Skin of body (tissue), 2 donors: ENCODE data around the gene C20orf96. TPM values are rescaled to one million over a fixed set of nuclear protein-coding genes. Genes with fewer than 3 reads are reported as not detected.
"Not testable (repeated sequence)": the region's sequence is repeated elsewhere in the genome, so short reads cannot be mapped to it uniquely, and the experiment has no call there.

Source experiments
- DNase-seq: peaks from one replicate; lab custom pipeline; 2025; lab: John Stamatoyannopoulos, UW
- total RNA-seq: library from RNA; depleted of rRNA; stranded (reverse); fragments of >200 nt; gene quantifications from one replicate; pipeline ENCODE4 v1.2.3, GENCODE V29; 2014

The C20orf96 gene
- total RNA-seq: 4.6 TPM

GRCh38 chr20:290084-290831 is at the start of gene C20orf96:
Gene C20orf96 (minus strand): TSS chr20:290750. CDS start chr20:290610, 140 bp downstream.
- peak; percentile 94 for DNase-seq

GRCh38 chr20:336040-336439 is 45.5 kb upstream of the C20orf96 start:
- DNase-seq: not testable (repeated sequence)

- no peak for DNase-seq
These were observed 44.0 kb upstream of the C20orf96 start for GRCh38 chr20:334578-334977.

GRCh38 chr20:330233-331149 is 39.9 kb upstream of the C20orf96 start:
- peak; percentile 27 for DNase-seq

- no peak for DNase-seq
These were observed 39.3 kb upstream of the C20orf96 start for GRCh38 chr20:329851-330232.

GRCh38 chr20:328975-329695 is 38.6 kb upstream of the C20orf96 start:
- no peak for DNase-seq

- peak; percentile 35 for DNase-seq
These were observed 37.8 kb upstream of the C20orf96 start for GRCh38 chr20:328027-328974.

- DNase-seq: peak; percentile 88
These were observed 36.9 kb upstream of the C20orf96 start for GRCh38 chr20:327186-328026.

- no peak for DNase-seq
These were observed 36.2 kb upstream of the C20orf96 start for GRCh38 chr20:326645-327185.

GRCh38 chr20:325889-326644 is 35.5 kb upstream of the C20orf96 start:
- peak; percentile 55 for DNase-seq

GRCh38 chr20:325045-325888 is 34.7 kb upstream of the C20orf96 start, which contains the start of gene SOX12:
Gene SOX12 (plus strand): TSS chr20:325552. CDS start chr20:325925, 373 bp downstream.
- DNase-seq: peak; percentile 94

GRCh38 chr20:324177-325044 is 33.9 kb upstream of the C20orf96 start:
- DNase-seq: peak; percentile 82

- no peak for DNase-seq
These were observed 25.9 kb upstream of the C20orf96 start for GRCh38 chr20:316316-317068.

- DNase-seq: no peak
These were observed 23.4 kb upstream of the C20orf96 start for GRCh38 chr20:313948-314347.

GRCh38 chr20:313402-313801 is 22.9 kb upstream of the C20orf96 start:
- DNase-seq: no peak

- DNase-seq: no peak
These were observed 22.3 kb upstream of the C20orf96 start for GRCh38 chr20:312866-313265.
